WI38 (cell line): ENCODE measurements around the gene UBR4.

Experiments used
- H3K4me3 ChIP-seq: 2 replicates; pipeline ENCODE4 v1.5.1; 2011; ENCODE audit warnings: low read depth, mild to moderate bottlenecking, control low read depth, low read length
- CTCF ChIP-seq: IDR thresholded peaks from 2 replicates; pipeline ENCODE4 v1.5.1; 2012; ENCODE audit warnings: low read depth, mild to moderate bottlenecking, control low read depth, low read length

UBR4 gene

DNA sequence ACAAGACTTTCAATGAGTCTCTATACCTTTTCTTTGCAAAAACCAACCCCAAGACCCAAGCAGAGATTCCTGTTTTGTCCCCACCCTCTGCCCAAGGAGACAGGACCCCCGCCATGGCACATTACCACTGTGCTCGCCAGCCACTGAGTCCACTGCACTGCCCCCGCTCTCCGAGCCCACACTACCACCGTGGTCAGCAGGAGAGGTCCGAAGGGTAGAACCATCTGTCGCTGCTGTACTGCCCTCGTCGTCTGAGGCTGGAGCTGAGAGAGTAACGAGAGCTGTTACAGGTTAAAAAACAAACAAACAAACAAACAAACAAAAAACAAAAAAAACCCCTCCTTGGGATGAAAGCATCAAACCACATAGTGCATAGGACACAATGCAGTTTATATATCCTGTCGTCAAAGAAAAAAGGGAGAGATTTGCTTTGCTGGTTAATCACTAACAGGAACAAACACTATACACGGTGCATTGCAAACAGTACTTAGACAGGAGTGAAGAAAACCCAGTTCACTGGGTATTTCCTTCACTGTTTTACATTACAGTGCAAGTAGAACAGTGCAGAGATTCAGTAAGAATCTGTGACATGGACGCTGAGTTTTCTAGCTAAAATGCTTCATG, 71.0 kb downstream of the UBR4 start:
- H3K4me3 ChIP-seq, result no peak overlapping the region
- TF ChIP-seq CTCF, result no peak

- H3K4me3 ChIP-seq, result no peak overlapping the region
- no peak for TF ChIP-seq CTCF
Observed at GRCh38 chr1:19138331-19138730, 71.7 kb downstream of the UBR4 start.

GRCh38 chr1:19137158-19137557, 72.9 kb downstream of the UBR4 start:
- H3K4me3 ChIP-seq, result no peak overlapping the region

DNA sequence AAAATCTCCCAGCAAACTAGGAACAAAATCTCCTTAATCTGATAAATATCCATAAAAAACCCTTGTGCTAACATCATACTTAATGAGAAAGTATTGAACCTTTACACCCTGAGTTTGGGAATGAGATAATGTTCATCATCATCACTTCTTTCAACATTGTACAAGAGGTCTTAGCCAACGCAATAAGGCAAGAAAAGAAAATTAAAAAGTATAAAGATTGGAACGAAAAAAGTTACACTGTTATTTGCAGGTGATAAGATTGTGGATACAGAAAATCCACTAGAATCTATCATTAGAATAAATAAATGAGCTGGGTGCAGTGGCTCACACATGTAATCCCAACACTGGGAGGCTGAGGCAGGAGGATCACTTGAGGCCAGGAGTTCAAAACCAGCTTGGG, 76.7 kb downstream of the UBR4 start:
- no peak overlapping the region for H3K4me3 ChIP-seq
- TF ChIP-seq CTCF, result no peak

More at GRCh38 chr1:19137158-19137557, 72.9 kb downstream of the UBR4 start:
- no peak for TF ChIP-seq CTCF

- H3K4me3 ChIP-seq, result no peak overlapping the region
- TF ChIP-seq CTCF, result no peak
Observed at GRCh38 chr1:19130468-19130867, 79.6 kb downstream of the UBR4 start.

GRCh38 chr1:19128968-19129514, 81.0 kb downstream of the UBR4 start:
- no peak overlapping the region for H3K4me3 ChIP-seq
- TF ChIP-seq CTCF, result no peak

- no peak overlapping the region for H3K4me3 ChIP-seq
- TF ChIP-seq CTCF, result no peak
Observed at GRCh38 chr1:19124273-19124672, 85.8 kb downstream of the UBR4 start.
